ENCODE data around the gene UGT1A5.

UGT1A5 gene

GRCh38 chr2:233712611-233713261 lies at the start of gene UGT1A5:
UGT1A5 (plus strand) TSS chr2:233712907; CDS start chr2:233712992, 85 bp downstream.
- DNase-seq = no peak

GRCh38 chr2:233663911-233664310 lies 48.8 kb upstream of the UGT1A5 start:
- no peak for DNase-seq

- no peak for DNase-seq
Observed at GRCh38 chr2:233668605-233669260, 44.0 kb upstream of the UGT1A5 start.

- no peak for DNase-seq
Observed at GRCh38 chr2:233671290-233672161, 41.2 kb upstream of the UGT1A5 start, which contains the start of gene UGT1A9. UGT1A9 (plus strand) TSS chr2:233671898; CDS start chr2:233671935, 37 bp downstream.

- no peak for DNase-seq
Observed at GRCh38 chr2:233672886-233673285, 39.8 kb upstream of the UGT1A5 start.

- no peak for DNase-seq
Observed at GRCh38 chr2:233673896-233674295, 38.8 kb upstream of the UGT1A5 start.

- DNase-seq = no peak
Observed at GRCh38 chr2:233674314-233674713, 38.4 kb upstream of the UGT1A5 start.

GRCh38 chr2:233674995-233675394 lies 37.7 kb upstream of the UGT1A5 start:
- no peak for DNase-seq

GRCh38 chr2:233676046-233676445 lies 36.7 kb upstream of the UGT1A5 start:
- no peak for DNase-seq

GRCh38 chr2:233679196-233679595 lies 33.5 kb upstream of the UGT1A5 start:
- no peak for DNase-seq

GRCh38 chr2:233680361-233681045 lies 32.2 kb upstream of the UGT1A5 start:
- DNase-seq = no peak

GRCh38 chr2:233681521-233682099 lies 31.1 kb upstream of the UGT1A5 start, which contains the start of gene UGT1A7:
UGT1A7 (plus strand) TSS chr2:233681901; CDS start chr2:233681938, 37 bp downstream.
- no peak for DNase-seq

GRCh38 chr2:233684640-233685039 lies 28.1 kb upstream of the UGT1A5 start:
- no peak for DNase-seq

- no peak for DNase-seq
Observed at GRCh38 chr2:233686928-233687327, 25.8 kb upstream of the UGT1A5 start.

- no peak for DNase-seq
Observed at GRCh38 chr2:233688341-233688740, 24.4 kb upstream of the UGT1A5 start.

- no peak for DNase-seq
Observed at GRCh38 chr2:233689031-233689430, 23.7 kb upstream of the UGT1A5 start.

- DNase-seq = no peak
Observed at GRCh38 chr2:233689501-233689900, 23.2 kb upstream of the UGT1A5 start.

GRCh38 chr2:233690444-233690843 lies 22.3 kb upstream of the UGT1A5 start:
- DNase-seq = no peak

- DNase-seq = no peak
Observed at GRCh38 chr2:233691443-233692433, 21.0 kb upstream of the UGT1A5 start.

GRCh38 chr2:233692648-233693047 lies 20.1 kb upstream of the UGT1A5 start, which contains the start of gene UGT1A6:
UGT1A6 (plus strand) TSS chr2:233692890; CDS start chr2:233693005, 115 bp downstream.
- DNase-seq = no peak

- no peak for DNase-seq
Observed at GRCh38 chr2:233693963-233694362, 18.7 kb upstream of the UGT1A5 start.
